ENCODE results near the gene LRP2.

DNA sequence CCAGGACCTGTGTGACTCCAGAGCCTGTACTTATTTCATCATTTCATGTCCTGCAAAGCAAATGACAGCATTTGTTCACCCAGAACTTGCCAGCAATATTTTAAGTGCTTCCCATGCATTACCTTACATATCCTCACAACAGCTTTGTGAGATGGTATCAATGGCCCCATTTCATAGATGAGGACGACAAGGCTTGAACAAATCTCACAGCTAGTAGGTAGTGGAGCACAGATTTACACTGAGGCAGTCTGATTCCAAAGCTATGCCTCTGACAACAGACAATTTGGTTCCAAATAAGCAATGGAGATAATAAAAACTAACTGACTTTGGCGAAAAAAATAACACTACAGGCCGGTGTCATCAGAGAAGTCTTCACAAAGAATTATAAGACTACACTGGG, 33.5 kb downstream of the LRP2 start:
- TF ChIP-seq ZNF138 (CRISPR knock-in tag; conservative IDR thresholded peaks at IDR 0.05) = no peak
- TF ChIP-seq, protein P1, sequence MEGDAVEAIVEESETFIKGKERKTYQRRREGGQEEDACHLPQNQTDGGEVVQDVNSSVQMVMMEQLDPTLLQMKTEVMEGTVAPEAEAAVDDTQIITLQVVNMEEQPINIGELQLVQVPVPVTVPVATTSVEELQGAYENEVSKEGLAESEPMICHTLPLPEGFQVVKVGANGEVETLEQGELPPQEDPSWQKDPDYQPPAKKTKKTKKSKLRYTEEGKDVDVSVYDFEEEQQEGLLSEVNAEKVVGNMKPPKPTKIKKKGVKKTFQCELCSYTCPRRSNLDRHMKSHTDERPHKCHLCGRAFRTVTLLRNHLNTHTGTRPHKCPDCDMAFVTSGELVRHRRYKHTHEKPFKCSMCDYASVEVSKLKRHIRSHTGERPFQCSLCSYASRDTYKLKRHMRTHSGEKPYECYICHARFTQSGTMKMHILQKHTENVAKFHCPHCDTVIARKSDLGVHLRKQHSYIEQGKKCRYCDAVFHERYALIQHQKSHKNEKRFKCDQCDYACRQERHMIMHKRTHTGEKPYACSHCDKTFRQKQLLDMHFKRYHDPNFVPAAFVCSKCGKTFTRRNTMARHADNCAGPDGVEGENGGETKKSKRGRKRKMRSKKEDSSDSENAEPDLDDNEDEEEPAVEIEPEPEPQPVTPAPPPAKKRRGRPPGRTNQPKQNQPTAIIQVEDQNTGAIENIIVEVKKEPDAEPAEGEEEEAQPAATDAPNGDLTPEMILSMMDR (IDR thresholded peaks at IDR 0.05) = no peak
- TF ChIP-seq, protein P2, sequence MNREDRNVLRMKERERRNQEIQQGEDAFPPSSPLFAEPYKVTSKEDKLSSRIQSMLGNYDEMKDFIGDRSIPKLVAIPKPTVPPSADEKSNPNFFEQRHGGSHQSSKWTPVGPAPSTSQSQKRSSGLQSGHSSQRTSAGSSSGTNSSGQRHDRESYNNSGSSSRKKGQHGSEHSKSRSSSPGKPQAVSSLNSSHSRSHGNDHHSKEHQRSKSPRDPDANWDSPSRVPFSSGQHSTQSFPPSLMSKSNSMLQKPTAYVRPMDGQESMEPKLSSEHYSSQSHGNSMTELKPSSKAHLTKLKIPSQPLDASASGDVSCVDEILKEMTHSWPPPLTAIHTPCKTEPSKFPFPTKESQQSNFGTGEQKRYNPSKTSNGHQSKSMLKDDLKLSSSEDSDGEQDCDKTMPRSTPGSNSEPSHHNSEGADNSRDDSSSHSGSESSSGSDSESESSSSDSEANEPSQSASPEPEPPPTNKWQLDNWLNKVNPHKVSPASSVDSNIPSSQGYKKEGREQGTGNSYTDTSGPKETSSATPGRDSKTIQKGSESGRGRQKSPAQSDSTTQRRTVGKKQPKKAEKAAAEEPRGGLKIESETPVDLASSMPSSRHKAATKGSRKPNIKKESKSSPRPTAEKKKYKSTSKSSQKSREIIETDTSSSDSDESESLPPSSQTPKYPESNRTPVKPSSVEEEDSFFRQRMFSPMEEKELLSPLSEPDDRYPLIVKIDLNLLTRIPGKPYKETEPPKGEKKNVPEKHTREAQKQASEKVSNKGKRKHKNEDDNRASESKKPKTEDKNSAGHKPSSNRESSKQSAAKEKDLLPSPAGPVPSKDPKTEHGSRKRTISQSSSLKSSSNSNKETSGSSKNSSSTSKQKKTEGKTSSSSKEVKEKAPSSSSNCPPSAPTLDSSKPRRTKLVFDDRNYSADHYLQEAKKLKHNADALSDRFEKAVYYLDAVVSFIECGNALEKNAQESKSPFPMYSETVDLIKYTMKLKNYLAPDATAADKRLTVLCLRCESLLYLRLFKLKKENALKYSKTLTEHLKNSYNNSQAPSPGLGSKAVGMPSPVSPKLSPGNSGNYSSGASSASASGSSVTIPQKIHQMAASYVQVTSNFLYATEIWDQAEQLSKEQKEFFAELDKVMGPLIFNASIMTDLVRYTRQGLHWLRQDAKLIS (CRISPR knock-in tag; IDR thresholded peaks at IDR 0.05; ENCODE audit: borderline replicate concordance) = no peak
- TF ChIP-seq, protein P3, sequence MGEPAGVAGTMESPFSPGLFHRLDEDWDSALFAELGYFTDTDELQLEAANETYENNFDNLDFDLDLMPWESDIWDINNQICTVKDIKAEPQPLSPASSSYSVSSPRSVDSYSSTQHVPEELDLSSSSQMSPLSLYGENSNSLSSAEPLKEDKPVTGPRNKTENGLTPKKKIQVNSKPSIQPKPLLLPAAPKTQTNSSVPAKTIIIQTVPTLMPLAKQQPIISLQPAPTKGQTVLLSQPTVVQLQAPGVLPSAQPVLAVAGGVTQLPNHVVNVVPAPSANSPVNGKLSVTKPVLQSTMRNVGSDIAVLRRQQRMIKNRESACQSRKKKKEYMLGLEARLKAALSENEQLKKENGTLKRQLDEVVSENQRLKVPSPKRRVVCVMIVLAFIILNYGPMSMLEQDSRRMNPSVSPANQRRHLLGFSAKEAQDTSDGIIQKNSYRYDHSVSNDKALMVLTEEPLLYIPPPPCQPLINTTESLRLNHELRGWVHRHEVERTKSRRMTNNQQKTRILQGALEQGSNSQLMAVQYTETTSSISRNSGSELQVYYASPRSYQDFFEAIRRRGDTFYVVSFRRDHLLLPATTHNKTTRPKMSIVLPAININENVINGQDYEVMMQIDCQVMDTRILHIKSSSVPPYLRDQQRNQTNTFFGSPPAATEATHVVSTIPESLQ (CRISPR knock-in tag; IDR thresholded peaks at IDR 0.05) = no peak
- no peak for TF ChIP-seq SOX15 (CRISPR knock-in tag; IDR thresholded peaks at IDR 0.05)
- TF ChIP-seq, protein P4, sequence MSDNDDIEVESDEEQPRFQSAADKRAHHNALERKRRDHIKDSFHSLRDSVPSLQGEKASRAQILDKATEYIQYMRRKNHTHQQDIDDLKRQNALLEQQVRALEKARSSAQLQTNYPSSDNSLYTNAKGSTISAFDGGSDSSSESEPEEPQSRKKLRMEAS (CRISPR knock-in tag; IDR thresholded peaks at IDR 0.05) = no peak
- TF ChIP-seq, protein P5, sequence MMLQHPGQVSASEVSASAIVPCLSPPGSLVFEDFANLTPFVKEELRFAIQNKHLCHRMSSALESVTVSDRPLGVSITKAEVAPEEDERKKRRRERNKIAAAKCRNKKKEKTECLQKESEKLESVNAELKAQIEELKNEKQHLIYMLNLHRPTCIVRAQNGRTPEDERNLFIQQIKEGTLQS (CRISPR knock-in tag; conservative IDR thresholded peaks at IDR 0.05) = no peak
- TF ChIP-seq ZNF423 (CRISPR knock-in tag; IDR thresholded peaks at IDR 0.05) = no peak
- TF ChIP-seq TCF7 (CRISPR knock-in tag; IDR thresholded peaks at IDR 0.05; ENCODE audit: low read depth) = no peak
- TF ChIP-seq, protein P6, sequence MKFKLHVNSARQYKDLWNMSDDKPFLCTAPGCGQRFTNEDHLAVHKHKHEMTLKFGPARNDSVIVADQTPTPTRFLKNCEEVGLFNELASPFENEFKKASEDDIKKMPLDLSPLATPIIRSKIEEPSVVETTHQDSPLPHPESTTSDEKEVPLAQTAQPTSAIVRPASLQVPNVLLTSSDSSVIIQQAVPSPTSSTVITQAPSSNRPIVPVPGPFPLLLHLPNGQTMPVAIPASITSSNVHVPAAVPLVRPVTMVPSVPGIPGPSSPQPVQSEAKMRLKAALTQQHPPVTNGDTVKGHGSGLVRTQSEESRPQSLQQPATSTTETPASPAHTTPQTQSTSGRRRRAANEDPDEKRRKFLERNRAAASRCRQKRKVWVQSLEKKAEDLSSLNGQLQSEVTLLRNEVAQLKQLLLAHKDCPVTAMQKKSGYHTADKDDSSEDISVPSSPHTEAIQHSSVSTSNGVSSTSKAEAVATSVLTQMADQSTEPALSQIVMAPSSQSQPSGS (CRISPR knock-in tag; IDR thresholded peaks at IDR 0.05; ENCODE audit: borderline replicate concordance, low read depth) = no peak
- TF ChIP-seq NR3C1 (CRISPR knock-in tag; conservative IDR thresholded peaks at IDR 0.05; ENCODE audit: low read depth) = no peak
- TF ChIP-seq TP53 (CRISPR knock-in tag; IDR thresholded peaks at IDR 0.05) = no peak
- TF ChIP-seq, protein P7, sequence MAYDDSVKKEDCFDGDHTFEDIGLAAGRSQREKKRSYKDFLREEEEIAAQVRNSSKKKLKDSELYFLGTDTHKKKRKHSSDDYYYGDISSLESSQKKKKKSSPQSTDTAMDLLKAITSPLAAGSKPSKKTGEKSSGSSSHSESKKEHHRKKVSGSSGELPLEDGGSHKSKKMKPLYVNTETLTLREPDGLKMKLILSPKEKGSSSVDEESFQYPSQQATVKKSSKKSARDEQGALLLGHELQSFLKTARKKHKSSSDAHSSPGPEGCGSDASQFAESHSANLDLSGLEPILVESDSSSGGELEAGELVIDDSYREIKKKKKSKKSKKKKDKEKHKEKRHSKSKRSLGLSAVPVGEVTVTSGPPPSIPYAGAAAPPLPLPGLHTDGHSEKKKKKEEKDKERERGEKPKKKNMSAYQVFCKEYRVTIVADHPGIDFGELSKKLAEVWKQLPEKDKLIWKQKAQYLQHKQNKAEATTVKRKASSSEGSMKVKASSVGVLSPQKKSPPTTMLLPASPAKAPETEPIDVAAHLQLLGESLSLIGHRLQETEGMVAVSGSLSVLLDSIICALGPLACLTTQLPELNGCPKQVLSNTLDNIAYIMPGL (CRISPR knock-in tag; IDR thresholded peaks at IDR 0.05) = no peak

All from WTC11 (cell line).